ENCODE data around the gene MEN1.

The MEN1 gene

DNA sequence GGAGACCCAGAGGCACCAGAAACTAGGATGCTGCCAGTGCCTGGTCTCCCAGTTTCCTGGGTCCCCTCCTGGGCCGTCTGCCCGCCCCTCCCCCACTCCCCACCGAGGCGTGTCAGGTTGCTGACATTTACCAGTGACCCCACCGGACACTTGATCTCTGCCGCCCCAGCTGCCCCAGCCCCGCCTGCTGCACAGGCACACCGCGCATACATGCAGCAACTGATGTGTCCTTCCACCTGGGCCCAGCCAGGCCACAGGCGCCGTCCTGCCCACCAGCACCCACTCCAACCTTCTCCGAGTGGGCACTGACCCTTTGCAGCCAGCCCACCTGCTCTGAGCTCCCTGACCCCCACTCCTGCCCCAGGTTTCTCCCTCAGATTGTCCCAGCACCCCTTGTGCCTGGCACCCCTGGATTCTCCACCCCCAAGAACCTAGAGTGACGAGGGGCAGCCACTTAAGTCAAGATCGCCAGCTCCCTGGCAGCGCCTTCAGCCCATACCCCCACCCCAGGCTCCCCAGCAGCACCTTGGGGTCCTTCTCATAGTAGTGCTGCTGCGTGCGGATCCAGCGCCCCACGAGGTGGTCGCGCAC lies 51.1 kb downstream of the MEN1 start:
- DNase-seq (ENCODE audit: low read depth): no peak
- TF ChIP-seq CTCF (conservative IDR thresholded peaks at IDR 0.05; ENCODE audit: low read depth, low read length): no peak

DNA sequence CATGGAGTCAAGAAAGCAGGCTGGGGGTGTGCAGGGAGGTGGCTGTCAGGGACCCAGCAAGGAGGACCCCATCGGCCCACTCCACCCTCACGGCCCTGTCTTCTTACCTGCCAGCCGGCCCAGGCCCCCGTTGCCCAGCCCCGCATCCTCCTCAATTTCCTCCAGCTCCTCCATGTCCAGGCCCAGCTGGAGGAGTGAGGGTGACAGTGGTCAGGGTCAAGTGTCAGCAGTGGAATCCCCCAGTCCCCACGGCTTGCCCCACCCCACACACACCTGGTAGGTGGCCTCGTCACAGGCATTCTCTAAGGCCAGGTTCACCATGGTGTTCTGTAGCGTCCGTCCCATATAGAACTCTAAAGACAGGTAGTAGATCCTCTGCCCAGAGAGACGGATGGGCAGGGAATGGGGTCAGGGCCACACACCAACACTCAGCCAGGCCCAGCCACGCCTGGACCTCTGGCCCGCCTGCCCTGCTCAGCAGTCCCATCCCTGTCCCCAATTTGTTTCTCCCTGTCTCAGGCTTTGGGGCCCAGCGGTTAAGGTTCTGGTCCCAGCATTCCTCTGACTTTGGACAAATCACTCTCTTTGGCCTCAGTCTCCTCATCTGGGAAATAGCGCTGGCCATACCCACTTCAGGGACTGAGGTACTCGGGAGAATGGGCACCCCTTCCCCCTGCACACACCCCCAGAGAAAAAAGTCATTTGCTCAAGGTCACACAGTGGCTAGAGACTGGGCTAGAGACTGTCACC lies 51.8 kb downstream of the MEN1 start:
- peak overlapping the region; percentile 42 for H3K4me3 ChIP-seq (ENCODE audit: low read depth, low read length)
- no peak for DNase-seq (ENCODE audit: low read depth)
- no peak for TF ChIP-seq CTCF (conservative IDR thresholded peaks at IDR 0.05; ENCODE audit: low read depth, low read length)

More for the DNA sequence above, 51.1 kb downstream of the MEN1 start:
- H3K4me3 ChIP-seq (ENCODE audit: low read depth, low read length): peak overlapping the region; percentile 42

- TF ChIP-seq CTCF (conservative IDR thresholded peaks at IDR 0.05; ENCODE audit: low read depth, low read length): no peak
- no peak for DNase-seq (ENCODE audit: low read depth)
- no peak overlapping the region for H3K4me3 ChIP-seq (ENCODE audit: low read depth, low read length)
Observed at GRCh38 chr11:64757549-64758329, 52.6 kb downstream of the MEN1 start.

- no peak for DNase-seq (ENCODE audit: low read depth)
- TF ChIP-seq CTCF (conservative IDR thresholded peaks at IDR 0.05; ENCODE audit: low read depth, low read length): no peak
- H3K4me3 ChIP-seq (ENCODE audit: low read depth, low read length): no peak overlapping the region
Observed at GRCh38 chr11:64755681-64756361, 54.5 kb downstream of the MEN1 start.

DNA sequence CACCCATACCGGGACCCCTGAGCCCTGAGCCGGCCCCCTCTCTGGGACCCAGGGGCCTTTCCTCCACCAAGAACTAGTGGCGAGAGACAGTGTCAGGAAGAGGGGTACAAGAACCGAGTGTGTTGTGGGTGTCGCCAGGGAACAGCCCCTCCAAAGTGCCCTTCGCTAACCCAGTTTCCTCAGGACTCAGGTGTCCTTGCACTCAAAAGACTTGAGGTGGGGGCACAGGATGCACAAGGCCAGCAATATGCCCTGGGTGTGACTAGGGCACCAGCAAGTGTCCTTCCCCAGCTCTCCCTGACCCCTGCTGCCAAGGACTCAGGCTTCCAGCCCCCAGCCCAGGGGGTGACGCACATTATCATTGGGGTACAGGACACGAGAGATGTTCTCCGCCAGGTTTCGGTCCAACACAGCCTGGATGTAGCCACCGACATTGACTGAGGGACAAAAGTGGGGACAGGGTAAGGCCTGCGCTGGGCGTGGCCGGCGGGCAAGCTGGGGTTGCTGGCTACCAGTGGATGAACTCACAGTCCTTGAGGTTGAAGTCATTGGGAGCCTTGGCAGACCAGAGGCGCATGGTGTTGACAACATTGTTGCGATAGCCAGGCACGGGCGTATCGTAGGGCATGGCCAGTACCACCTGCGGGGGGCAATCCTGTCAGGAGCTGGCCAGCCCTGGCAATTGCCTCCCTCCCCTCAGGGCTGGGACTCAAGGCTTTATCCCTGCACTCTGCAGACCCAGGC lies 55.3 kb downstream of the MEN1 start:
- no peak for DNase-seq (ENCODE audit: low read depth)
- no peak overlapping the region for H3K4me3 ChIP-seq (ENCODE audit: low read depth, low read length)
- no peak for TF ChIP-seq CTCF (conservative IDR thresholded peaks at IDR 0.05; ENCODE audit: low read depth, low read length)
